ENCODE results near the gene GNG13. TPM values are rescaled to one million over a fixed set of nuclear protein-coding genes. Genes with fewer than 3 reads are reported as not detected.

GNG13 gene
- total and polyA plus RNA-seq, 2 experiments from 2014 or later = 0.29 TPM; not detected in 1

GRCh38 chr16:768428-768827 is 32.1 kb downstream of the GNG13 start:
- H3K9me2 ChIP-seq (ENCODE audit: insufficient read depth) = no peaks in the 10 kb centered on the region
- no peak overlapping the region for H3K27ac ChIP-seq (ENCODE audit: low read depth)
- ATAC-seq (peak; percentile 19), DNase-seq (ENCODE audit: low spot score) (no peak)
- H3K27me3 ChIP-seq (ENCODE audit: insufficient read depth) = no peaks in the 10 kb centered on the region
- H2AFZ ChIP-seq = no peak overlapping the region
- TF ChIP-seq CTCF (conservative IDR thresholded peaks at IDR 0.05; ENCODE audit: low read depth in 2 of 2) (no peak), ZNF114 (CRISPR knock-in tag; IDR thresholded peaks at IDR 0.05) (no peak), CREB1 (CRISPR knock-in tag; IDR thresholded peaks at IDR 0.05; ENCODE audit: low read depth) (no peak), JUNB (IDR thresholded peaks at IDR 0.05; ENCODE audit: unreplicated experiment) (no peak), NANOG (IDR thresholded peaks at IDR 0.05; ENCODE audit: borderline replicate concordance) (no peak), ZNF462 (CRISPR knock-in tag; IDR thresholded peaks at IDR 0.05) (no peak), POLR2AphosphoS5 (IDR thresholded peaks at IDR 0.05; ENCODE audit: low read depth) (no peak), REST (IDR thresholded peaks at IDR 0.05; ENCODE audit: unreplicated experiment) (no peak), STAT1 (IDR thresholded peaks at IDR 0.05; ENCODE audit: unreplicated experiment) (no peak), ZNF331 (CRISPR knock-in tag; IDR thresholded peaks at IDR 0.05; ENCODE audit: low read depth) (no peak), ETS1 (IDR thresholded peaks at IDR 0.05) (no peak), EZH2 (IDR thresholded peaks at IDR 0.05; ENCODE audit: low read depth, unreplicated experiment) (no peak), EZH2phosphoT487 (IDR thresholded peaks at IDR 0.05; ENCODE audit: unreplicated experiment) (no peak)
- no peaks in the 10 kb centered on the region for H3K36me3 ChIP-seq (ENCODE audit: insufficient read depth)
- Mint-ChIP-seq H3K36me3 (ENCODE audit: low read depth) (no peaks in the 10 kb centered on the region), H3K4me1 (no peaks in the 10 kb centered on the region; the same call in 2 of the 3 replicates), H3K27ac (no peak overlapping the region), H3K27me3 (ENCODE audit: insufficient read depth, low read depth, poor library complexity) (peaks cover 10% of the 10 kb centered on the region), H3K9me3 (no peaks in the 10 kb centered on the region), H3K4me3 (no peak overlapping the region)
- H3K4me1 ChIP-seq (ENCODE audit: insufficient read depth) = no peaks in the 10 kb centered on the region
- H3K4me3 ChIP-seq = no peak overlapping the region
- no peak overlapping the region for H3K4me2 ChIP-seq
- H3F3A ChIP-seq (replicated peaks; ENCODE audit: low read depth) = 0 out of 2 replicates have a peak, but pooled peaks cover 3% of the 10 kb centered on the region
- no peaks in the 10 kb centered on the region for H3K79me2 ChIP-seq (replicated peaks; ENCODE audit: insufficient read depth)
- no peaks in the 10 kb centered on the region for H4K20me1 ChIP-seq (replicated peaks; ENCODE audit: insufficient read depth)
